DND-41 (cell line): Measurements from ENCODE around the gene ARPC2.

Source experiments
- ATAC-seq: fragments of 200-7000 bp; cut with Tn5 transposase; 3 replicates; pipeline ENCODE4 v1.9.1; 2021; ENCODE audit warnings: low read depth; ENCODE audit not compliant: insufficient read depth
- DNase-seq: peaks from one replicate; pipeline ENCODE4 v3.0.0-alpha.2; 2020
- H2AFZ ChIP-seq: 2 replicates; pipeline ENCODE4 v1.6.0; 2012; ENCODE audit warnings: low read depth, low read length
- H3K27ac ChIP-seq: 2 replicates; pipeline ENCODE4 v1.5.1; 2012; ENCODE audit warnings: low read length, inconsistent platforms
- H3K27me3 ChIP-seq: fragments of 200-600 bp; sonication (generic); 2 replicates; pipeline ENCODE4 v1.6.0; 2012; ENCODE audit warnings: low read length, mild to moderate bottlenecking, inconsistent platforms; ENCODE audit not compliant: insufficient read depth, poor library complexity
- H3K36me3 ChIP-seq: 2 replicates; pipeline ENCODE4 v1.5.1; 2012; ENCODE audit warnings: low read length, inconsistent platforms; ENCODE audit not compliant: insufficient read depth
- H3K4me1 ChIP-seq: 2 replicates; pipeline ENCODE4 v1.5.1; 2012; ENCODE audit warnings: mild to moderate bottlenecking, low read length; ENCODE audit not compliant: insufficient read depth
- H3K4me2 ChIP-seq: 2 replicates; pipeline ENCODE4 v1.6.0; 2012; ENCODE audit warnings: mild to moderate bottlenecking, moderate library complexity, low read length, inconsistent platforms; ENCODE audit not compliant: insufficient read depth
- H3K4me3 ChIP-seq, 2 experiments: fragments of 200-600 bp in 1 of 2; shearing (Covaris generic) in 1 of 2; 2 replicates each; pipeline ENCODE4 v1.5.1; 2012 to 2016; ENCODE audit warnings: inconsistent platforms in 2 of 2, low read length in 2 of 2, mild to moderate bottlenecking in 2 of 2, low read depth in 1 of 2, moderate library complexity in 1 of 2
- H3K79me2 ChIP-seq: 2 replicates; pipeline ENCODE4 v1.6.0; 2012; ENCODE audit warnings: low read length, inconsistent platforms; ENCODE audit not compliant: insufficient read depth
- H3K9ac ChIP-seq: 2 replicates; pipeline ENCODE4 v1.6.0; 2012; ENCODE audit warnings: low read depth, mild to moderate bottlenecking, inconsistent platforms, low read length, moderate library complexity
- H3K9me3 ChIP-seq: 2 replicates; pipeline ENCODE4 v1.5.1; 2012; ENCODE audit warnings: low read length, moderate library complexity, mild to moderate bottlenecking, inconsistent platforms; ENCODE audit not compliant: insufficient read depth, severe bottlenecking
- H4K20me1 ChIP-seq: 2 replicates; pipeline ENCODE4 v1.6.0; 2012; ENCODE audit warnings: low read length; ENCODE audit not compliant: insufficient read depth
- EZH2 ChIP-seq: IDR thresholded peaks from 3 replicates; pipeline ENCODE4 v1.6.1; 2012; ENCODE audit warnings: borderline replicate concordance, low read depth, mild to moderate bottlenecking, moderate library complexity, low read length, inconsistent platforms; ENCODE audit not compliant: severe bottlenecking
- TF ChIP-seq, protein P1 (sequence below): IDR thresholded peaks from 2 replicates; pipeline ENCODE4 v1.5.1; 2012; ENCODE audit warnings: borderline replicate concordance, low read length, moderate library complexity, mild to moderate bottlenecking; ENCODE audit not compliant: poor library complexity, severe bottlenecking; ENCODE audit errors: extremely low read depth

ARPC2 gene

DNA sequence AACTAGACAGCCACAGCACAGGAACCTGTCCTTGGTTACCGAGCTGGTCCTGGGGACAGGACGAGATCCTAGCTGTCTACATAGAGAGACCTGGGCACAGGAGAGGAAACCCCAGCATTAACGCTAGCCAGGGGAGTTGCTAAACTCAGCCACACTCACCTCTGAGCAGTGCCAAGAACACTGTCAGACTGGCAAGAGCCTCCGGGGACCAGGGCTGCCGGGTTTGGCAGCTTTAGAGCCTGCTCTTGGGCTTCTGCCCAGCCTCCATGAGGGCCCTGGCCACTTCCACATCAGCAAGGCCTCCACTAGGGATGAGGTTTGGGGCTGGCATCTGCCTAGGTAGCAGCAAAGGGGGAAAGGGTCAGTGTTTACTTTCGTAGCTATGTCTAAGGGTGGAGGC, 68.6 kb downstream of the ARPC2 start:
- Histone ChIP-seq H3K9ac (peak overlapping the region; percentile 55), H3K4me3 (peak overlapping the region in 1 of 2 experiments; percentile 59; a peak in 2 of 4 replicates), H3K79me2 (no peaks in the 10 kb centered on the region), H3K36me3 (no peaks in the 10 kb centered on the region), H3K27ac (peak overlapping the region; percentile 71), H3K4me1 (peaks cover 22% of the 10 kb centered on the region), H3K27me3 (no peaks in the 10 kb centered on the region), H3K4me2 (peak overlapping the region; percentile 64), H2AFZ (no peak overlapping the region), H4K20me1 (no peaks in the 10 kb centered on the region), H3K9me3 (no peaks in the 10 kb centered on the region)
- DNase-seq (no peak), ATAC-seq (no peak)
- no peak for TF ChIP-seq EZH2
- TF ChIP-seq, protein P1, sequence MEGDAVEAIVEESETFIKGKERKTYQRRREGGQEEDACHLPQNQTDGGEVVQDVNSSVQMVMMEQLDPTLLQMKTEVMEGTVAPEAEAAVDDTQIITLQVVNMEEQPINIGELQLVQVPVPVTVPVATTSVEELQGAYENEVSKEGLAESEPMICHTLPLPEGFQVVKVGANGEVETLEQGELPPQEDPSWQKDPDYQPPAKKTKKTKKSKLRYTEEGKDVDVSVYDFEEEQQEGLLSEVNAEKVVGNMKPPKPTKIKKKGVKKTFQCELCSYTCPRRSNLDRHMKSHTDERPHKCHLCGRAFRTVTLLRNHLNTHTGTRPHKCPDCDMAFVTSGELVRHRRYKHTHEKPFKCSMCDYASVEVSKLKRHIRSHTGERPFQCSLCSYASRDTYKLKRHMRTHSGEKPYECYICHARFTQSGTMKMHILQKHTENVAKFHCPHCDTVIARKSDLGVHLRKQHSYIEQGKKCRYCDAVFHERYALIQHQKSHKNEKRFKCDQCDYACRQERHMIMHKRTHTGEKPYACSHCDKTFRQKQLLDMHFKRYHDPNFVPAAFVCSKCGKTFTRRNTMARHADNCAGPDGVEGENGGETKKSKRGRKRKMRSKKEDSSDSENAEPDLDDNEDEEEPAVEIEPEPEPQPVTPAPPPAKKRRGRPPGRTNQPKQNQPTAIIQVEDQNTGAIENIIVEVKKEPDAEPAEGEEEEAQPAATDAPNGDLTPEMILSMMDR, result no peak

DNA sequence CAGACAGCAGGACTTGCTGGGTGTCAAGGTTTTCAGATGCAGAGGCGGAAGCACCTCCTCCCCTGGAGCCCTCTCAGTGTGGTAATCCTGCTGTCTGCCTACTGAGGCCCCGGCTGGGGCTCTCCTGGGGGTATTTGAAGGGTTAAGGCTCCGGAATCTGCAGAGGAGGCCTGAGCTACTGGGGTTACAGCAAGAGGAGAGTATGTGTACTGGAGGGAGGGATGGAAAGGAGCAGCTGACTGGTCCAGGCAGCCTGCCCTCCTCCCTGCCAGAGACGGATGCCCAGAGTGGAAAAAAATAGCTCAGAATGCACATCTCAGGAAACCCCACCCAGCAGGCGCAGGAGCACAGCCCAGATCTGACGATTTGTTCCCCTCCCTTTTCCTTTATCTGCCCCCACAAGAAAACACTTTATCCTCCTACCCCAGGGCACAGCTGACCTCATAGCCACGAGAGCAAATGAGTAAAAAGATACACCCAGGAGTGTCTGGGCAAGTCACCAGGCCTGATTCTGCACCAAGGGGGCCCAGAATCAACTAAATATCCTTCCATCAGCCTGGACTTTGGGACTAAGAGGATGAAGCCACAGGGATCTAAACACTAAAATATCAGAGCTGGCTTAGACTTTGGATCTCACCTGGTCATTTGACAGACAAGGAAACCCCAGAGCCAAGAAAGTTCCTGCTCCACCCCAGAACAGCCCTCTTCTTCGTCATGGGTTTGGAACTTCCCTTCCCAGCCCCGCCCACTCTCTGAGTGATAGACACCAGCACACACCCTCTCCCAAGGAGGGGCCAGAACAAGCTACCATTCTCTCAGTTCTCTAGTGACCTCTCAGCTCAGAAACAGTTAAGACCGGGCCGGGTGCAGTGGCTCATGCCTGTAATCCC, 69.8 kb downstream of the ARPC2 start:
- Histone ChIP-seq H3K27ac (peak overlapping the region; percentile 71), H3K36me3 (no peaks in the 10 kb centered on the region), H3K9me3 (no peaks in the 10 kb centered on the region), H3K9ac (peak overlapping the region; percentile 55), H3K27me3 (no peaks in the 10 kb centered on the region), H3K4me2 (peak overlapping the region; percentile 64), H4K20me1 (no peaks in the 10 kb centered on the region), H3K79me2 (no peaks in the 10 kb centered on the region), H2AFZ (peak overlapping the region; percentile 75), H3K4me3 (peak overlapping the region; percentile 15 to 59; a peak in 3 of 4 replicates), H3K4me1 (peaks cover 22% of the 10 kb centered on the region)
- DNase-seq (peak; percentile 71), ATAC-seq (peak; percentile 81)
- TF ChIP-seq, protein P1, result no peak

GRCh38 chr2:218289639-218290315, 72.8 kb downstream of the ARPC2 start:
- Histone ChIP-seq H3K4me3 (no peak overlapping the region), H3K9ac (no peak overlapping the region), H3K4me2 (no peak overlapping the region), H3K9me3 (no peaks in the 10 kb centered on the region), H2AFZ (no peak overlapping the region), H3K27ac (no peak overlapping the region), H3K4me1 (peaks cover 22% of the 10 kb centered on the region), H3K79me2 (no peaks in the 10 kb centered on the region), H4K20me1 (no peaks in the 10 kb centered on the region), H3K27me3 (no peaks in the 10 kb centered on the region), H3K36me3 (no peaks in the 10 kb centered on the region)
- DNase-seq (no peak), ATAC-seq (no peak)
- no peak for TF ChIP-seq EZH2
- TF ChIP-seq, protein P1, result no peak
